ENCODE measurements around the gene SEMA6A. TPM values are rescaled to one million over a fixed set of nuclear protein-coding genes. Genes with fewer than 3 reads are reported as not detected.

SEMA6A gene
- total RNA-seq, 6 experiments from 2014 or later, result 4.5 to 12.0 (median 8.4) TPM

DNA sequence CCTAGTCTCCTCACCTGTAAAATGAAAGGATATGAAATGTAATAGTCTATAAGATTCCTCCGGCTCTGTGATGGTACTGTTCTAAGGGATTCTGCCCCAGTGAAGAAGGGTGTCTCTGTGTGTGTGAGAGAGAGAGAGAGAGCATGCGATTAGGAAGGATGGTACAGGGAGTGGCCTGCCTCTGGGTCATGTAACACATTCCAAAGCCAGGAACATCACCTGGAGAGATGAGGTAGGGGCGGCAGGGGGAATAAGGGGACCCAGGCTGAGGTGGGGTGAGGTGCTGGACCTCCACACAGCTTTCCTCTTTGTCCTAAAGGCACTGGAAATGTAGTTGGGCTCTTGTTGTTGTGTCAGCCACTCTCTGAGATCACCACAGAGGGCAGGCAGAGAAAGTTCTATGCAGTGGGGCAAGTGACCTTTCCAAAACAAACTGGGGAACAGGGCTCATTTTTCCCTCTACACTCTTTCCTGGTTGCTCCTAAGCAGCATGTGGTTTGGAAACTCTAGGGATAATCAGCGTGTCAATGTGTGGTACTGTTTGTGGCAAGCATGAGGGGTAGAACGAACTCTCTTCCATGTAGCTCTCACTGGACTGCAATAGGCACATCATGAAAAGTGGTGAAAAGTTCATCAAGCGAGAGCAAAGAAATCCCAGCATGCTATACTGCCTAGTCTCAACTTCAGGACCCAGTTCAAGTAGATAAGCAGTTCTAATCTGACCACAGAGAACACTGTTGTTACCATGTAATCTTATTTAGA, 65.0 kb downstream of the SEMA6A start:
- H3K36me3 ChIP-seq, result no peaks in the 10 kb centered on the region
- DNase-seq (no peak), ATAC-seq (no peak)
- no peak overlapping the region for H3K27ac ChIP-seq
- no peaks in the 10 kb centered on the region for H3K4me1 ChIP-seq
- TF ChIP-seq POLR2A (IDR thresholded peaks at IDR 0.05), result no peak
- TF ChIP-seq, protein P1, sequence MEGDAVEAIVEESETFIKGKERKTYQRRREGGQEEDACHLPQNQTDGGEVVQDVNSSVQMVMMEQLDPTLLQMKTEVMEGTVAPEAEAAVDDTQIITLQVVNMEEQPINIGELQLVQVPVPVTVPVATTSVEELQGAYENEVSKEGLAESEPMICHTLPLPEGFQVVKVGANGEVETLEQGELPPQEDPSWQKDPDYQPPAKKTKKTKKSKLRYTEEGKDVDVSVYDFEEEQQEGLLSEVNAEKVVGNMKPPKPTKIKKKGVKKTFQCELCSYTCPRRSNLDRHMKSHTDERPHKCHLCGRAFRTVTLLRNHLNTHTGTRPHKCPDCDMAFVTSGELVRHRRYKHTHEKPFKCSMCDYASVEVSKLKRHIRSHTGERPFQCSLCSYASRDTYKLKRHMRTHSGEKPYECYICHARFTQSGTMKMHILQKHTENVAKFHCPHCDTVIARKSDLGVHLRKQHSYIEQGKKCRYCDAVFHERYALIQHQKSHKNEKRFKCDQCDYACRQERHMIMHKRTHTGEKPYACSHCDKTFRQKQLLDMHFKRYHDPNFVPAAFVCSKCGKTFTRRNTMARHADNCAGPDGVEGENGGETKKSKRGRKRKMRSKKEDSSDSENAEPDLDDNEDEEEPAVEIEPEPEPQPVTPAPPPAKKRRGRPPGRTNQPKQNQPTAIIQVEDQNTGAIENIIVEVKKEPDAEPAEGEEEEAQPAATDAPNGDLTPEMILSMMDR (IDR thresholded peaks at IDR 0.05), result no peak
- intact Hi-C loops (cut with DNase I), result no loop called here
- WGBS (ENCODE audit: insufficient coverage, low coverage, low lambda C conversion rate, missing lambda C conversion rate), result 74% methylated on average over 5 of the region's 6 CpGs
- H3K27me3 ChIP-seq, result no peaks in the 10 kb centered on the region
- no peak overlapping the region for H3K4me3 ChIP-seq
- H3K9me3 ChIP-seq, result no peaks in the 10 kb centered on the region

DNA sequence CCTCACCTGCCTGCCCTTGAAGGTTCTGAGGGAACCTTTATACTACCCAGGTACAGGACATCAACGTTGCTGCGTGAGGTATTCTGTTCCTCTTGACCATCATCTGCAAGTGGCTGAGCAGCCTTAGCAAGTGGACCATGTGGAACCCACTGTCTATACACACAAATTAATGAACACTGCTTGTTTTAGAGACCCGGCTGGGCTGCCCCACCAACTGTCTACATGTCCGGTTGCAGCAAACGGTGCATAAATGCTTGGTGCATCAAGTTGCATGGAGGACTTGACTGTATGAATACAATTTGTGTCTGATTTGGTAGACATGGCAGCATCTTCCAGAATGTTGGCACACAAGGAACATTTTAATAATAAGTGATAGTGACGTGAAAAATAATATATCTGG, 65.8 kb downstream of the SEMA6A start:
- 84% methylated on average over 6 of the region's 6 CpGs for WGBS (ENCODE audit: insufficient coverage, low coverage, low lambda C conversion rate, missing lambda C conversion rate)
- DNase-seq (no peak), ATAC-seq (no peak)
- no peak for TF ChIP-seq POLR2A (IDR thresholded peaks at IDR 0.05)
- TF ChIP-seq, protein P1 (IDR thresholded peaks at IDR 0.05), result no peak
- intact Hi-C loops (cut with DNase I), result no loop called here
- Histone ChIP-seq H3K9me3 (no peaks in the 10 kb centered on the region), H3K36me3 (no peaks in the 10 kb centered on the region), H3K27ac (no peak overlapping the region), H3K4me1 (no peaks in the 10 kb centered on the region), H3K4me3 (no peak overlapping the region), H3K27me3 (no peaks in the 10 kb centered on the region)

DNA sequence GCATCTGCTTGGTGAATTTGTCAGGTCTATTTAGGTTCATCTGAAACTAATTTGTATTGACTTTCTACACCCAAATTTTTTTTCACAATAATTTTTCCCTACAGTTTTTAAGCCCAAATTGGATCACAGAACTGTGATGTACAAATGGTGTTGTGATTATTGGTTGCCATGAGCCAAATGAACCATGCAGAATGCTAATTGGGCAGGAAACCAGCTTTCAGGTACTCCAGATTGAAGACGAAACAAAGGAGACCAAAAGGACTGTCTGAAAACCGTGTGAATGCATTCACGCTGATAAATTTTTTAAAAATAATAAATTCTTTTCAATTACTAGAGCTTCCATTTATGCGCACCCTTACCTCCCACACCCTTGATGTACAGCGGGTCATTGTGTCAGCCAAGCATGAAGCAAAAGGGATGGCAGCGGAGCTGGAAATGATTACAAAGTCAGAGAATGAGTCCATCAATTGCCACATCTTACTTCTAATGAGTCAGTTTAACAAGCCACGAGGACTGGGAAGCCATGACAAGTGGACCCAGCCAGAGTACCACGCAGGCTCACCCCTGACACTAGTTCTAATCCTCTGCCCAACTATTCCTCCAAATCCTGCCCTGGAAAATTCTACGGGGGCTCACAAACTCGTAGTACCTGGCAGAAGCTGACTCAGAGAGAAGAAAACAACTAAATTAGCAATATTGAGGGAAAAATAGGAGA, 66.5 kb downstream of the SEMA6A start:
- no peak for TF ChIP-seq POLR2A (IDR thresholded peaks at IDR 0.05)
- TF ChIP-seq, protein P1 (IDR thresholded peaks at IDR 0.05), result no peak
- Histone ChIP-seq H3K9me3 (no peaks in the 10 kb centered on the region), H3K27me3 (no peaks in the 10 kb centered on the region), H3K4me1 (no peaks in the 10 kb centered on the region), H3K27ac (no peak overlapping the region), H3K36me3 (no peaks in the 10 kb centered on the region), H3K4me3 (no peak overlapping the region)
- DNase-seq (no peak), ATAC-seq (no peak)
- intact Hi-C loops (cut with DNase I), result no loop called here
- 77% methylated on average over 10 of the region's 10 CpGs for WGBS (ENCODE audit: insufficient coverage, low coverage, low lambda C conversion rate, missing lambda C conversion rate)

DNA sequence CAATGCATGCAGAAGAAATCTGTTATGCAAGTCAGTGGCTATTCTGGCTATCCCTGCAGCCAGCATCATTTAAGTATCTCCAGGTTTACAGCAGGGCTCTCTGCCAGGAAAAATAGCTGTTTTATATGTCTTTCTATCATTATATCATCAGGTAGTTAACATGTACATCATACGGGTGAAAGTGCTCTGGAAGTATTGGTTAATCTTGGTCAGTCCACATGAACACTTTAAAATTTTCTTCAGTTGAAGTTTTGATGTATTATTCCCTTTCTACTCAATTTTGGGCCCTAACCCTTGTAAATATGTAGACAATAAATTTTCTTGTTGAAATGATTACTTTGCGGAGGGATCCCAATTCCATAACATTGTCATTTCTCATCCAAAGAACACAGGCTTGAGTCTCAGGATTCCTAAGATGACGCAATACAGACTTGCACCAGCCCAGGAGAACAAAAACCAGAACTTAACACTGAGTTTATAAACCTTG, 67.5 kb downstream of the SEMA6A start:
- 71% methylated on average over 3 of the region's 3 CpGs for WGBS (ENCODE audit: insufficient coverage, low coverage, low lambda C conversion rate, missing lambda C conversion rate)
- no peak for TF ChIP-seq POLR2A (IDR thresholded peaks at IDR 0.05)
- TF ChIP-seq, protein P1 (IDR thresholded peaks at IDR 0.05), result no peak
- Histone ChIP-seq H3K27ac (no peak overlapping the region), H3K36me3 (no peaks in the 10 kb centered on the region), H3K9me3 (no peaks in the 10 kb centered on the region), H3K27me3 (no peaks in the 10 kb centered on the region), H3K4me1 (no peaks in the 10 kb centered on the region), H3K4me3 (no peak overlapping the region)
- DNase-seq, result no peak
- intact Hi-C loops (cut with DNase I), result no loop called here
- no peak for ATAC-seq

All from right lobe of liver (tissue), 6 donors.